Liver (tissue), 9 donors: Measurements from ENCODE around the gene ACTR10. TPM values are rescaled to one million over a fixed set of nuclear protein-coding genes. Genes with fewer than 3 reads are reported as not detected.

Source experiments
- DNase-seq: peaks from one replicate; pipeline ENCODE4 v3.0.0-alpha.2; 2017; ENCODE audit warnings: low spot score
- H3K27ac ChIP-seq, 2 donors: one replicate each; pipeline ENCODE4 v1.7.0; 2013; ENCODE audit warnings: inconsistent platforms in 2 of 2, low read length in 2 of 2, control low read depth in 1 of 2, low read depth in 1 of 2, mild to moderate bottlenecking in 1 of 2
- H3K27me3 ChIP-seq, 4 donors: one replicate each; pipeline versions ENCODE4 v1.6.1 to v1.7.0; 2013; ENCODE audit warnings: low read length in 3 of 4, inconsistent platforms in 1 of 4, mild to moderate bottlenecking in 1 of 4, moderate library complexity in 1 of 4; ENCODE audit not compliant: control insufficient read depth in 4 of 4, insufficient read depth in 4 of 4
- H3K36me3 ChIP-seq, 4 donors: one replicate each; pipeline versions ENCODE4 v1.6.1 to v1.7.0; 2013; ENCODE audit warnings: low read length in 3 of 4, mild to moderate bottlenecking in 3 of 4, low read depth in 1 of 4, moderate library complexity in 1 of 4; ENCODE audit not compliant: control insufficient read depth in 4 of 4, insufficient read depth in 3 of 4
- H3K4me1 ChIP-seq, 4 donors: one replicate each; pipeline versions ENCODE4 v1.6.1 to v1.7.0; 2013; ENCODE audit warnings: low read length in 3 of 4, mild to moderate bottlenecking in 3 of 4, moderate library complexity in 1 of 4; ENCODE audit not compliant: control insufficient read depth in 4 of 4, insufficient read depth in 4 of 4
- H3K4me3 ChIP-seq, 3 donors: one replicate each; pipeline versions ENCODE4 v1.6.1 to v1.7.0; 2013; ENCODE audit warnings: low read length in 3 of 3, control low read depth in 1 of 3, low read depth in 1 of 3, mild to moderate bottlenecking in 1 of 3
- H3K9ac ChIP-seq, 2 donors: one replicate each; pipeline ENCODE4 v1.7.0; 2013; ENCODE audit warnings: low read length in 2 of 2, mild to moderate bottlenecking in 2 of 2, moderate library complexity in 2 of 2, control low read depth in 1 of 2, low read depth in 1 of 2
- H3K9me3 ChIP-seq, 4 donors: one replicate each; pipeline versions ENCODE4 v1.6.1 to v1.7.0; 2013; ENCODE audit warnings: low read length in 3 of 4; ENCODE audit not compliant: control insufficient read depth in 4 of 4
- CTCF ChIP-seq: fragments of 150-350 bp; IDR thresholded peaks from 2 replicates; pipeline ENCODE4 v1.5.1; 2017; ENCODE audit warnings: improper control_type of control experiment, low read depth, low read length; ENCODE audit not compliant: missing input control
- EGR1 ChIP-seq, 2 donors: IDR thresholded peaks; 2 replicates each; pipeline ENCODE4 v1.6.1; 2016 to 2018; ENCODE audit warnings: antibody characterized with exemption in 2 of 2, low read depth in 2 of 2
- FOXA1 ChIP-seq: IDR thresholded peaks from 2 replicates; pipeline ENCODE4 v1.6.1; 2016; ENCODE audit warnings: antibody characterized with exemption
- FOXA2 ChIP-seq: IDR thresholded peaks from 2 replicates; pipeline ENCODE4 v1.6.1; 2016; ENCODE audit warnings: antibody characterized with exemption
- GABPA ChIP-seq, 2 donors: IDR thresholded peaks in 1 of 2; conservative IDR thresholded peaks in 1 of 2; 2 replicates each; pipeline ENCODE4 v1.6.1; 2016; ENCODE audit warnings: antibody characterized with exemption in 2 of 2, mild to moderate bottlenecking in 1 of 2, moderate library complexity in 1 of 2
- JUND ChIP-seq, 2 donors: IDR thresholded peaks; 2 replicates each; pipeline ENCODE4 v1.6.1; 2016; ENCODE audit warnings: antibody characterized with exemption in 2 of 2
- MAX ChIP-seq: IDR thresholded peaks from 2 replicates; pipeline ENCODE4 v1.6.1; 2016; ENCODE audit warnings: antibody characterized with exemption
- RXRA ChIP-seq, 2 donors: IDR thresholded peaks; 2 replicates each; pipeline ENCODE4 v1.6.1; 2017 to 2018; ENCODE audit warnings: antibody characterized with exemption in 2 of 2, mild to moderate bottlenecking in 1 of 2
- SP1 ChIP-seq: IDR thresholded peaks from 2 replicates; pipeline ENCODE4 v1.6.1; 2018; ENCODE audit warnings: antibody characterized with exemption, mild to moderate bottlenecking
- TAF1 ChIP-seq: conservative IDR thresholded peaks from 2 replicates; pipeline ENCODE4 v1.6.1; 2016; ENCODE audit warnings: antibody characterized with exemption, mild to moderate bottlenecking
- YY1 ChIP-seq: IDR thresholded peaks from 2 replicates; pipeline ENCODE4 v1.6.1; 2016; ENCODE audit warnings: antibody characterized with exemption, mild to moderate bottlenecking
- ZBTB33 ChIP-seq: IDR thresholded peaks from 2 replicates; pipeline ENCODE4 v1.6.1; 2016; ENCODE audit warnings: antibody characterized with exemption
- WGBS: extraction: QIAGEN DNeasy Blood & Tissue Kit; methylation state at CpG from one replicate; pipeline ENCODE4 v1.1.7; 2013; 5-methylcytosine and 5-hydroxymethylcytosine counted together
- polyA plus RNA-seq, 2 donors: library from polyadenylated mRNA; stranded (reverse) in 1 of 2; unstranded in 1 of 2; fragments of 200-250 nt in 1 of 2; fragments of >200 nt in 1 of 2; fragmentation: Nextera tagmentation in 1 of 2; extraction: Ambion mirVana in 1 of 2; gene quantifications; one replicate each; pipeline versions ENCODE4 v1.2.1 to v1.2.3, GENCODE V29; 2013 to 2015
- total RNA-seq, 2 donors: library from RNA; depleted of rRNA; stranded (reverse); fragments of >200 nt; gene quantifications; one replicate each; pipeline ENCODE4 v1.2.3, GENCODE V29; 2014
- TF ChIP-seq, protein P1 (sequence below): IDR thresholded peaks from 2 replicates; pipeline ENCODE4 v1.6.1; 2016; ENCODE audit warnings: antibody characterized with exemption, mild to moderate bottlenecking
- donor health status: healthy.
- donor health status: healthy.
- donor health status: healthy.
- donor health status: healthy.
- donor health status: healthy.

ACTR10 gene
- total and polyA plus RNA-seq, 4 donors: 19.2 to 42.0 (median 25.2) TPM

DNA sequence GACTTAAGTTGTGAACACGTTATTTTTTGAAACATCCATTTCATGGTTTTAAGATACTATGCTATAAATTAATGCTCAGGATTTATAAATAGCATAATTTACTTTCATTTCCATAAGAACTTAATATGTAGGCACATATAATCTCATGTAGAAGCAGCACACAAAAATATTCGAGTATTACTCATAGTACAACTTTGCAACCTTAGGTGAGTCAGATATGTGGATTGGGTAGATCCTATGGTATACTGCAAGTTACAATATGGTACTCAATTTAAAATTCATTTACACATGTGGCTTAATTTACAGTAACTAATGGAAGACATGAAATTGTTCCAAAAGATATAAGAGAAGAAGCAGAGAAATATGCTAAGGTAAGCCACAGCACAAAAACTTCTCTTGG is 70.7 kb downstream of the ACTR10 start:
- H3K36me3 ChIP-seq: peaks cover 7 to 51% (median 28%) of the 10 kb centered on the region in 4 donors

More for the DNA sequence above, 70.7 kb downstream of the ACTR10 start:
- 54% methylated on average over 2 of the region's 2 CpGs for WGBS
- H3K9ac ChIP-seq: no peak overlapping the region
- DNase-seq: no peak
- H3K4me1 ChIP-seq: peaks cover 10 to 47% (median 20%) of the 10 kb centered on the region in 4 donors
- H3K27me3 ChIP-seq: no peaks in the 10 kb centered on the region
- H3K9me3 ChIP-seq: no peaks in the 10 kb centered on the region
- no peak overlapping the region for H3K27ac ChIP-seq
- no peak overlapping the region for H3K4me3 ChIP-seq
- TF ChIP-seq JUND (IDR thresholded peaks at IDR 0.05) (no peak), EGR1 (IDR thresholded peaks at IDR 0.05; ENCODE audit: low read depth in 2 of 2) (no peak), GABPA (IDR thresholded peaks at IDR 0.05 in 1 of 2, conservative IDR thresholded peaks at IDR 0.05 in 1 of 2) (no peak), YY1 (no peak), CTCF (no peak), SP1 (no peak), MAX (no peak), RXRA (IDR thresholded peaks at IDR 0.05) (no peak), TAF1 (no peak), FOXA2 (no peak), ZBTB33 (no peak), FOXA1 (no peak)
- TF ChIP-seq, protein P1, sequence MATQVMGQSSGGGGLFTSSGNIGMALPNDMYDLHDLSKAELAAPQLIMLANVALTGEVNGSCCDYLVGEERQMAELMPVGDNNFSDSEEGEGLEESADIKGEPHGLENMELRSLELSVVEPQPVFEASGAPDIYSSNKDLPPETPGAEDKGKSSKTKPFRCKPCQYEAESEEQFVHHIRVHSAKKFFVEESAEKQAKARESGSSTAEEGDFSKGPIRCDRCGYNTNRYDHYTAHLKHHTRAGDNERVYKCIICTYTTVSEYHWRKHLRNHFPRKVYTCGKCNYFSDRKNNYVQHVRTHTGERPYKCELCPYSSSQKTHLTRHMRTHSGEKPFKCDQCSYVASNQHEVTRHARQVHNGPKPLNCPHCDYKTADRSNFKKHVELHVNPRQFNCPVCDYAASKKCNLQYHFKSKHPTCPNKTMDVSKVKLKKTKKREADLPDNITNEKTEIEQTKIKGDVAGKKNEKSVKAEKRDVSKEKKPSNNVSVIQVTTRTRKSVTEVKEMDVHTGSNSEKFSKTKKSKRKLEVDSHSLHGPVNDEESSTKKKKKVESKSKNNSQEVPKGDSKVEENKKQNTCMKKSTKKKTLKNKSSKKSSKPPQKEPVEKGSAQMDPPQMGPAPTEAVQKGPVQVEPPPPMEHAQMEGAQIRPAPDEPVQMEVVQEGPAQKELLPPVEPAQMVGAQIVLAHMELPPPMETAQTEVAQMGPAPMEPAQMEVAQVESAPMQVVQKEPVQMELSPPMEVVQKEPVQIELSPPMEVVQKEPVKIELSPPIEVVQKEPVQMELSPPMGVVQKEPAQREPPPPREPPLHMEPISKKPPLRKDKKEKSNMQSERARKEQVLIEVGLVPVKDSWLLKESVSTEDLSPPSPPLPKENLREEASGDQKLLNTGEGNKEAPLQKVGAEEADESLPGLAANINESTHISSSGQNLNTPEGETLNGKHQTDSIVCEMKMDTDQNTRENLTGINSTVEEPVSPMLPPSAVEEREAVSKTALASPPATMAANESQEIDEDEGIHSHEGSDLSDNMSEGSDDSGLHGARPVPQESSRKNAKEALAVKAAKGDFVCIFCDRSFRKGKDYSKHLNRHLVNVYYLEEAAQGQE: no peak
